Choroid plexus epithelial cell (primary cell): ENCODE data around the gene FLNA.

Source experiments
- DNase-seq: peaks from one replicate; pipeline ENCODE4 v3.0.0-alpha.2; 2010; ENCODE audit warnings: low read depth
- H3K4me3 ChIP-seq: 2 replicates; pipeline ENCODE4 v1.5.1; 2011; ENCODE audit warnings: low read depth, mild to moderate bottlenecking, control low read depth, low read length, moderate library complexity
- TF ChIP-seq, protein P1 (sequence below): conservative IDR thresholded peaks from 2 replicates; pipeline ENCODE4 v1.5.1; 2011; ENCODE audit warnings: low read depth, mild to moderate bottlenecking, control low read depth, inconsistent platforms, low read length, moderate library complexity

FLNA gene

DNA sequence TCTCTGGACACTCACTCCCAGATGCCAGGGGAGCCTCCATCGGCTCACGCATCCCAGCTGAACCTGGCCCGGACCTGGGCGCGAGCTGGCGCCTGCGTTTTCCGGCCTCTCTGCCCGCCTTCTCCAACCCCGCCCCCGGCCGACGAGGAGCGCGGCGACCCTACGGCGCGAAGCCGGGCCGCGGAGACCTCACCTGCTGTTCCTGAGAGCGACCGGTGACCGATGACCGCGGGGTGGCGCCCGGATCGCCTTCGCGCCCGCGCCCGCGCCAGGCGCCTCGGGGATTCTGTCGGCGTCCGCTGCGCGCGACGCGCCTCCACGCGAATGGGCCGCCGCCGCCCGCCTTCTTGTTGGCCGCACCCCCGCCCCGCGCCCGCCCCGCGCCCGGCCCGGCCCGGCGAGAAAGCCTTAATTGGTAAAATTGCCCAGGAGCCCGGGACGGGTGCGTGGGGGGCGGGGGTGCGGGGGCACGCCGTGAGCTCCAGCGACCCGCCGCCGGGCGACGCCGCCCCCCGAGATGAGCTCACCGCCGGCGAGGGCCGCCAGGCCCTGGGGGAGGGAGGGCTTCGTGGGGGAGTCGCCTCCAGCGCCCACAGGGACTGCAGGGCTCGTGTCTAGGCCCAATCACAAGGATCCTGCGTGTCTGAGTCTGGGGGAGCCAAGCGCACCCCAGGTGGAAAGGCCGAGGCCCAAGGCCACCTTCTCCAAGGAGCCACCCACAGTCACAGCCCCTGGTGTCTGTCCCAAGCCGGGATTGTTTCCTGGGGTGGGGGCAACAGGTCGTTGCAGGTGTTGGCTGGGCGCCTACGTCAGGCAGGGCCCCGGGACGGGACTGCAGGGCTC lies at the start of gene FLNA:
Gene FLNA, minus strand, starts transcription at position 322 of the 843 bp plus-strand sequence. CDS start 3,389 bp downstream, outside the sequence.
- DNase-seq = no peak
- peak within 1 kb of the TSS; percentile 50 for H3K4me3 ChIP-seq
- TF ChIP-seq, protein P1, sequence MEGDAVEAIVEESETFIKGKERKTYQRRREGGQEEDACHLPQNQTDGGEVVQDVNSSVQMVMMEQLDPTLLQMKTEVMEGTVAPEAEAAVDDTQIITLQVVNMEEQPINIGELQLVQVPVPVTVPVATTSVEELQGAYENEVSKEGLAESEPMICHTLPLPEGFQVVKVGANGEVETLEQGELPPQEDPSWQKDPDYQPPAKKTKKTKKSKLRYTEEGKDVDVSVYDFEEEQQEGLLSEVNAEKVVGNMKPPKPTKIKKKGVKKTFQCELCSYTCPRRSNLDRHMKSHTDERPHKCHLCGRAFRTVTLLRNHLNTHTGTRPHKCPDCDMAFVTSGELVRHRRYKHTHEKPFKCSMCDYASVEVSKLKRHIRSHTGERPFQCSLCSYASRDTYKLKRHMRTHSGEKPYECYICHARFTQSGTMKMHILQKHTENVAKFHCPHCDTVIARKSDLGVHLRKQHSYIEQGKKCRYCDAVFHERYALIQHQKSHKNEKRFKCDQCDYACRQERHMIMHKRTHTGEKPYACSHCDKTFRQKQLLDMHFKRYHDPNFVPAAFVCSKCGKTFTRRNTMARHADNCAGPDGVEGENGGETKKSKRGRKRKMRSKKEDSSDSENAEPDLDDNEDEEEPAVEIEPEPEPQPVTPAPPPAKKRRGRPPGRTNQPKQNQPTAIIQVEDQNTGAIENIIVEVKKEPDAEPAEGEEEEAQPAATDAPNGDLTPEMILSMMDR = no peak

DNA sequence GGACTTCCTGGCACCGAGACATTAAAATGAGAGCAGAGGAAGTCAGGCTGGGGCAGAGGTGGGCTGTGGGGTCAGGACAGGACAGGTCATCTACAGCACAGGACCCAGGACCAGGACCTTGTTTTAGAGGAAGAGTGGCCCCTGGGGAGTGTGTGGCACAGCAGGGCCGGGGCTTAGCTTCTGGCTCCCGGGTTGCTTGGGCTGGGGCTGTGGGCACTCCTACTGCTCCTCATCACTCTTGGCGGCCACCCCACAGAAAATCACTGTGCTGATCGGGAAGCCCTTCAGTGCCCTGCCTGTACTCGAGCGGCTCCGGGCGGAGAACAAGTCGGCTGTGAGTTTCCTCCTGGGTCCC lies 45.9 kb upstream of the FLNA start:
- no peak overlapping the region for H3K4me3 ChIP-seq
- no peak for DNase-seq
- TF ChIP-seq, protein P1 = no peak

DNA sequence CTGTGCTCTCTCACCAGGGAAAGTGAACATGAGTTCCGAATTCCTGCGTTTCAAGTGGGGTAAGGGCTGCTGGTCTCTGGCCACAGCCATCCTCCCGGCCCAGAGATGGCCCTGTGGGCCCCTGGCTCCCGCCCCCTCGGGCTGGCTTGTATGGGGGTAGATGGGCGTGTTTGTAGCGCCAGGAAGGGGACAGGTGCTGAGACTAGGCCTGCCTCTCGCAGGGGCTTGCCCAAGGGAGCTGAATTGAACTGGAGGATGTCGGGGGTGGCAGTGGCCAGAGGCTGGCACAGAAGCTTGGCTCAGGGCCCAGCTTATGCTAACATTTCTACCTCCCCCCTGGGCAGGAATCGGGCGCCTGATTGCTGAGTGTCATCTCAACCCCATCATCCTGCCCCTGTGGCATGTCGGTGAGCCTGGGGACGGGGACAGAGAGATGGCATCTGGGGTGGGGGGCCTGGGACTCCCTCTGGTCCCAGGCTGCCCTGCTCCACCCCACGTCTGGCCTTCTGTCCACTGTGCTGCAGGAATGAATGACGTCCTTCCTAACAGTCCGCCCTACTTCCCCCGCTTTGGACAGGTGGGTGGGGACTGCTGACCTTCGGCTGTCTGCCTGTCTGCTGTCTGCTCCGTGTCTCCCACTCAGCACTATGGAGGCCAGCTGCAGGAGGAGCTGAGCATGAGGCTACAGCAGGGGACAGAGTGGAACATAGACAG lies 45.4 kb upstream of the FLNA start:
- no peak overlapping the region for H3K4me3 ChIP-seq
- no peak for DNase-seq
- TF ChIP-seq, protein P1 = no peak

- H3K4me3 ChIP-seq = no peak overlapping the region
- no peak for DNase-seq
- TF ChIP-seq, protein P1 = no peak
These were observed 44.8 kb upstream of the FLNA start for GRCh38 chrX:154419189-154419588.

GRCh38 chrX:154417157-154417556 lies 42.7 kb upstream of the FLNA start:
- no peak for DNase-seq
- TF ChIP-seq, protein P1 = no peak
- H3K4me3 ChIP-seq = no peak overlapping the region

DNA sequence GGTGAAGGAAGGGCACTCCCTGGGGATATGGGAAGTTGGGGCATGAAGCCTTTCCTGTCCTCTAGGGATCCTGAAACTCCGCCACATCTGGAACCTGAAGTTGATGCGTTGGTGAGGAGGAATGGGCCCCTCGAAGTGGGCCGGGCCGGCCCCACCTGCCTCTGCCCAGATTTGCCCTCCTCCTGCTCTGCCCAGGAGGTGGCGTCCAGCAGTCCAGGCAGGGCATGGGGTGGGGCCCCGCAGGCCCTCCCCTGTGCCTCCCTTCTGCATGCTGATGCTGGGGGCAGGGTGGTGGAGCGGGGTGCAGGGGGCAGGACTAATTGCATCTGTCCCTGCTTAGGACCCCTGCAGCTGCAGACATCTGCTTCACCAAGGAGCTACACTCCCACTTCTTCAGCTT lies 38.7 kb upstream of the FLNA start:
- H3K4me3 ChIP-seq = no peak overlapping the region
- DNase-seq = no peak
- TF ChIP-seq, protein P1 = no peak

GRCh38 chrX:154412468-154412867 lies 38.0 kb upstream of the FLNA start:
- TF ChIP-seq, protein P1 = no peak
- peak overlapping the region; percentile 69 for H3K4me3 ChIP-seq
- DNase-seq = no peak
